H9 (cell line): ENCODE data around the gene NPTN. TPM values are rescaled to one million over a fixed set of nuclear protein-coding genes. Genes with fewer than 3 reads are reported as not detected.
A peak's percentile ranks its signal among the peaks of the same experiment; 100 is the strongest.

Experiments used
- DNase-seq: peaks from one replicate; pipeline ENCODE4 v3.0.0-alpha.2; 2017
- H2AFZ ChIP-seq: one replicate; pipeline ENCODE4 v1.6.1; 2013; ENCODE audit warnings: mild to moderate bottlenecking, low read length, control low read depth, moderate library complexity
- H2AK5ac ChIP-seq: 2 replicates; pipeline ENCODE4 v1.6.1; 2013; ENCODE audit warnings: low read length, control low read depth, mixed read lengths; ENCODE audit not compliant: insufficient read length
- H2BK120ac ChIP-seq: one replicate; pipeline ENCODE4 v1.6.1; 2013; ENCODE audit warnings: low read depth, mild to moderate bottlenecking, low read length, control low read depth, inconsistent platforms; ENCODE audit not compliant: poor library complexity, severe bottlenecking
- H2BK12ac ChIP-seq: 2 replicates; pipeline ENCODE4 v1.6.1; 2013; ENCODE audit warnings: low read length, control low read depth, mixed read lengths, low read depth; ENCODE audit not compliant: insufficient read length
- H2BK15ac ChIP-seq: 2 replicates; pipeline ENCODE4 v1.6.1; 2013; ENCODE audit warnings: low read depth, low read length, control low read depth
- H2BK20ac ChIP-seq: one replicate; pipeline ENCODE4 v1.6.1; 2013; ENCODE audit warnings: low read depth, mild to moderate bottlenecking, low read length, control low read depth, inconsistent platforms; ENCODE audit not compliant: poor library complexity, severe bottlenecking
- H2BK5ac ChIP-seq: 2 replicates; pipeline ENCODE4 v1.6.1; 2013; ENCODE audit warnings: low read length, control low read depth, mixed read lengths; ENCODE audit not compliant: insufficient read length
- H3K14ac ChIP-seq: 2 replicates; pipeline ENCODE4 v1.6.1; 2013; ENCODE audit warnings: low read length, control low read depth; ENCODE audit not compliant: insufficient read depth
- H3K18ac ChIP-seq: 2 replicates; pipeline ENCODE4 v1.6.1; 2013; ENCODE audit warnings: low read depth, mild to moderate bottlenecking, mixed read lengths, low read length, control low read depth; ENCODE audit not compliant: insufficient read length
- H3K23ac ChIP-seq: 2 replicates; pipeline ENCODE4 v1.6.1; 2013; ENCODE audit warnings: low read length, control low read depth, mixed read lengths, low read depth; ENCODE audit not compliant: insufficient read length
- H3K23me2 ChIP-seq: 2 replicates; pipeline ENCODE4 v1.6.1; 2013; ENCODE audit warnings: low read depth, mild to moderate bottlenecking, mixed read lengths, low read length, control low read depth; ENCODE audit not compliant: insufficient read length, poor library complexity, severe bottlenecking
- H3K27ac ChIP-seq: 2 replicates; pipeline ENCODE4 v1.5.1; 2013; ENCODE audit warnings: low read length, control low read depth, mixed read lengths, low read depth; ENCODE audit not compliant: insufficient read length
- H3K27me3 ChIP-seq: 2 replicates; pipeline ENCODE4 v1.6.1; 2013; ENCODE audit warnings: low read length, control low read depth, inconsistent platforms; ENCODE audit not compliant: insufficient read depth
- H3K4ac ChIP-seq: 2 replicates; pipeline ENCODE4 v1.6.1; 2013; ENCODE audit warnings: low read depth, mild to moderate bottlenecking, control low read depth, inconsistent platforms, low read length, moderate library complexity
- H3K4me1 ChIP-seq: 2 replicates; pipeline ENCODE4 v1.6.1; 2013; ENCODE audit warnings: low read length, control low read depth, inconsistent platforms; ENCODE audit not compliant: insufficient read depth
- H3K4me2 ChIP-seq: 2 replicates; pipeline ENCODE4 v1.6.1; 2013; ENCODE audit warnings: low read length, control low read depth, mixed read lengths; ENCODE audit not compliant: insufficient read length, insufficient read depth
- H3K56ac ChIP-seq: 2 replicates; pipeline ENCODE4 v1.6.1; 2013; ENCODE audit warnings: low read depth, mild to moderate bottlenecking, mixed read lengths, low read length, control low read depth; ENCODE audit not compliant: insufficient read length
- H3K79me1 ChIP-seq: 2 replicates; pipeline ENCODE4 v1.6.1; 2013; ENCODE audit warnings: low read depth, mild to moderate bottlenecking, moderate library complexity, low read length, control low read depth, inconsistent platforms; ENCODE audit not compliant: insufficient read depth, poor library complexity, severe bottlenecking
- H3K79me2 ChIP-seq: 2 replicates; pipeline ENCODE4 v1.6.1; 2013; ENCODE audit warnings: low read length, control low read depth, inconsistent platforms; ENCODE audit not compliant: insufficient read depth
- H3K9ac ChIP-seq: 2 replicates; pipeline ENCODE4 v1.6.1; 2013; ENCODE audit warnings: low read length, control low read depth, mixed read lengths; ENCODE audit not compliant: insufficient read length; ENCODE audit errors: extremely low read depth
- H3K9me3 ChIP-seq: one replicate; pipeline ENCODE4 v1.6.1; 2013; ENCODE audit warnings: low read depth, low read length, inconsistent platforms; ENCODE audit not compliant: control insufficient read depth
- H3T11ph ChIP-seq: one replicate; pipeline ENCODE4 v1.6.1; 2013; ENCODE audit warnings: mild to moderate bottlenecking, low read length, control low read depth, inconsistent platforms
- H4K20me1 ChIP-seq: one replicate; pipeline ENCODE4 v1.6.1; 2013; ENCODE audit not compliant: control insufficient read depth, insufficient read length, insufficient read depth
- H4K5ac ChIP-seq: 2 replicates; pipeline ENCODE4 v1.6.1; 2013; ENCODE audit warnings: low read depth, mild to moderate bottlenecking, mixed read lengths, low read length, control low read depth; ENCODE audit not compliant: insufficient read length
- H4K8ac ChIP-seq: replicated peaks from 2 replicates; pipeline ENCODE4 v1.6.1; 2013; ENCODE audit warnings: low read length, control low read depth, mixed read lengths, low read depth; ENCODE audit not compliant: insufficient read length
- H4K91ac ChIP-seq: 2 replicates; pipeline ENCODE4 v1.6.1; 2013; ENCODE audit warnings: low read depth, mild to moderate bottlenecking, moderate library complexity, mixed read lengths, low read length, control low read depth; ENCODE audit not compliant: insufficient read length
- H3K27ac Mint-ChIP-seq, 3 experiments: 2 replicates in 2 of 3; 3 replicates in 1 of 3; pipeline ENCODE4 v1.8.0; 2020 to 2021; ENCODE audit warnings: mixed read lengths in 3 of 3, mild to moderate bottlenecking in 1 of 3, moderate library complexity in 1 of 3
- H3K27me3 Mint-ChIP-seq: 2 replicates; pipeline ENCODE4 v1.8.0; 2021; ENCODE audit warnings: low read depth, mild to moderate bottlenecking, moderate library complexity, mixed read lengths
- H3K36me3 Mint-ChIP-seq, 3 experiments: 2 replicates in 2 of 3; 3 replicates in 1 of 3; pipeline ENCODE4 v1.8.0; 2020 to 2021; ENCODE audit warnings: low read depth in 3 of 3, mixed read lengths in 3 of 3; ENCODE audit not compliant: insufficient read depth in 1 of 3
- H3K4me1 Mint-ChIP-seq, 2 experiments: 2 replicates each; pipeline ENCODE4 v1.8.0; 2020; ENCODE audit warnings: mixed read lengths in 2 of 2
- H3K4me3 Mint-ChIP-seq, 2 experiments: 2 replicates in 1 of 2; 3 replicates in 1 of 2; pipeline ENCODE4 v1.8.0; 2020 to 2021; ENCODE audit warnings: mild to moderate bottlenecking in 2 of 2, mixed read lengths in 2 of 2, moderate library complexity in 1 of 2
- H3K9me3 Mint-ChIP-seq, 2 experiments: 2 replicates in 1 of 2; 3 replicates in 1 of 2; pipeline ENCODE4 v1.8.0; 2020; ENCODE audit warnings: mild to moderate bottlenecking in 2 of 2, mixed read lengths in 2 of 2, moderate library complexity in 1 of 2
- CTCF ChIP-seq: fragments of 200-600 bp; sonication (generic); conservative IDR thresholded peaks from 3 replicates; pipeline ENCODE4 v1.8.0; 2021; ENCODE audit warnings: antibody characterized with exemption, mild to moderate bottlenecking
- WGBS: extraction: QIAGEN DNeasy Blood & Tissue Kit; methylation state at CpG from one replicate; pipeline ENCODE4 v1.1.7; 2013; ENCODE audit warnings: missing lambda C conversion rate, low lambda C conversion rate, mixed read lengths; ENCODE audit not compliant: insufficient read length; ENCODE audit errors: extremely low coverage; 5-methylcytosine and 5-hydroxymethylcytosine counted together
- total RNA-seq: library from RNA; stranded (reverse); gene quantifications from 2 replicates; pipeline ENCODE4 v1.2.1, GENCODE V29; 2021

NPTN gene
- total RNA-seq, 1 experiment from 2014 or later = 89.1 TPM

GRCh38 chr15:73518180-73518862, 114.9 kb downstream of the NPTN start:
- Histone ChIP-seq H4K5ac (no peak overlapping the region), H3K27ac (no peak overlapping the region), H3K14ac (no peak overlapping the region), H3K23me2 (no peaks in the 10 kb centered on the region), H3T11ph (no peak overlapping the region), H2AK5ac (no peak overlapping the region), H3K9me3 (no peaks in the 10 kb centered on the region), H3K9ac (no peak overlapping the region), H3K23ac (no peak overlapping the region), H3K4me2 (no peak overlapping the region), H2BK5ac (no peak overlapping the region), H4K20me1 (no peaks in the 10 kb centered on the region), H2AFZ (no peak overlapping the region), H3K4ac (no peak overlapping the region), H4K8ac (no peak overlapping the region), H3K79me2 (no peaks in the 10 kb centered on the region), H2BK15ac (no peak overlapping the region), H2BK120ac (no peak overlapping the region), H2BK20ac (no peak overlapping the region), H3K18ac (no peak overlapping the region), H3K56ac (no peak overlapping the region), H3K79me1 (no peaks in the 10 kb centered on the region), H3K4me1 (peaks cover 5% of the 10 kb centered on the region), H3K27me3 (no peaks in the 10 kb centered on the region), H4K91ac (no peak overlapping the region), H2BK12ac (no peak overlapping the region)
- H3K9me3 Mint-ChIP-seq = peaks cover 2 to 9% of the 10 kb centered on the region in 2 experiments; a peak in 4 of 5 replicates
- 0 out of 7 replicates have a peak, but pooled peaks cover 0 to 4% (median 0%) of the 10 kb centered on the region in 3 experiments for H3K36me3 Mint-ChIP-seq
- H3K27ac Mint-ChIP-seq = peak overlapping the region in 1 of 3 experiments; percentile 45; a peak in 1 of 7 replicates
- TF ChIP-seq CTCF = no peak
- H3K27me3 Mint-ChIP-seq = no peaks in the 10 kb centered on the region
- peaks cover 22 to 29% of the 10 kb centered on the region in 2 experiments for H3K4me1 Mint-ChIP-seq
- WGBS = no CpG with 5 or more reads among the region's 3 CpGs
- DNase-seq = peak; percentile 37
- no peak overlapping the region for H3K4me3 Mint-ChIP-seq
